SK-N-SH (cell line): Measurements from ENCODE around the gene BRD9. TPM values are rescaled to one million over a fixed set of nuclear protein-coding genes. Genes with fewer than 3 reads are reported as not detected.

Source experiments
- CTCF ChIA-PET: fragments of 300-600, 350-600 bp; formaldehyde crosslinking; extraction: SDS; loops from one replicate; lab custom pipeline; 2021; lab: Yijun Ruan, JAX
- POLR2A ChIA-PET: fragments of 350-600 bp; sonication (Branson Sonifier 250); formaldehyde crosslinking; extraction: SDS; loops from one replicate; lab custom pipeline; 2020; ENCODE audit warnings: antibody characterized with exemption, inconsistent platforms; lab: Yijun Ruan, JAX
- DNase-seq: peaks from one replicate; pipeline ENCODE4 v3.0.0; 2012
- H2AFZ ChIP-seq: fragments of 200-600 bp; sonication (generic); 2 replicates; pipeline ENCODE4 v1.8.1; 2016; ENCODE audit warnings: antibody characterized with exemption, mild to moderate bottlenecking, low read depth
- H3F3A ChIP-seq: fragments of 200-600 bp; sonication (generic); replicated peaks from 2 replicates; pipeline ENCODE3; 2016; ENCODE audit warnings: antibody characterized with exemption, mild to moderate bottlenecking; ENCODE audit not compliant: insufficient read depth
- H3K27ac ChIP-seq, 2 experiments: fragments of 200-500 bp in 1 of 2; fragments of 200-600 bp in 1 of 2; sonication (Bioruptor generic) in 1 of 2; sonication (generic), shearing (Covaris generic) in 1 of 2; 2 replicates each; pipeline versions ENCODE4 v1.5.1 to v1.6.1; 2014 to 2016; ENCODE audit warnings: low read depth in 2 of 2, inconsistent platforms in 1 of 2, low read length in 1 of 2, mild to moderate bottlenecking in 1 of 2, mixed read lengths in 1 of 2
- H3K27me3 ChIP-seq: fragments of 200-600 bp; sonication (generic), shearing (Covaris generic); 2 replicates; pipeline ENCODE4 v1.6.1; 2016; ENCODE audit warnings: mixed run types; ENCODE audit not compliant: insufficient read depth
- H3K36me3 ChIP-seq, 2 experiments: fragments of 200-500 bp in 1 of 2; fragments of 200-600 bp in 1 of 2; sonication (Bioruptor generic) in 1 of 2; sonication (generic) in 1 of 2; replicated peaks in 1 of 2; 2 replicates each; pipeline versions ENCODE3 to v1.5.1; 2014 to 2016; ENCODE audit warnings: low read length in 1 of 2, mild to moderate bottlenecking in 1 of 2; ENCODE audit not compliant: insufficient read depth in 2 of 2, control insufficient read depth in 1 of 2
- H3K4me1 ChIP-seq, 2 experiments: fragments of 200-500 bp in 1 of 2; fragments of 200-600 bp in 1 of 2; sonication (Bioruptor generic) in 1 of 2; sonication (generic), shearing (Covaris generic) in 1 of 2; 2 replicates each; pipeline versions ENCODE4 v1.5.1 to v1.6.1; 2014 to 2016; ENCODE audit warnings: low read depth in 1 of 2, low read length in 1 of 2, mixed run types in 1 of 2; ENCODE audit not compliant: insufficient read depth in 2 of 2, control insufficient read depth in 1 of 2
- H3K4me2 ChIP-seq: fragments of 200-600 bp; sonication (generic), shearing (Covaris generic); 2 replicates; pipeline ENCODE4 v1.6.1; 2017; ENCODE audit warnings: mixed run types
- H3K4me3 ChIP-seq, 2 experiments: fragments of 200-500 bp in 1 of 2; fragments of 200-600 bp in 1 of 2; sonication (Bioruptor generic) in 1 of 2; sonication (generic), shearing (Covaris generic) in 1 of 2; 2 replicates each; pipeline versions ENCODE4 v1.5.1 to v1.8.1; 2014 to 2016; ENCODE audit warnings: low read depth in 2 of 2, inconsistent platforms in 1 of 2, low read length in 1 of 2, mild to moderate bottlenecking in 1 of 2, mixed read lengths in 1 of 2, moderate library complexity in 1 of 2
- H3K79me2 ChIP-seq: fragments of 200-600 bp; sonication (generic); 2 replicates; pipeline ENCODE4 v1.8.1; 2017; ENCODE audit warnings: mild to moderate bottlenecking; ENCODE audit not compliant: insufficient read depth
- H3K9ac ChIP-seq: fragments of 200-600 bp; sonication (generic); 2 replicates; pipeline ENCODE4 v1.6.1; 2017; ENCODE audit warnings: mixed run types
- H3K9me2 ChIP-seq: fragments of 200-600 bp; sonication (generic); 2 replicates; pipeline ENCODE4 v1.6.1; 2017; ENCODE audit warnings: mixed run types
- H3K9me3 ChIP-seq: fragments of 200-600 bp; sonication (generic); 2 replicates; pipeline ENCODE4 v1.6.1; 2017; ENCODE audit warnings: mixed run types, mild to moderate bottlenecking, moderate library complexity
- H4K20me1 ChIP-seq: fragments of 200-600 bp; sonication (generic); 2 replicates; pipeline ENCODE4 v1.6.1; 2017; ENCODE audit warnings: mild to moderate bottlenecking, mixed run types; ENCODE audit not compliant: insufficient read depth
- CTCF ChIP-seq: fragments of 200-600 bp; sonication (generic); IDR thresholded peaks from 2 replicates; pipeline ENCODE4 v1.6.1; 2017; ENCODE audit warnings: antibody characterized with exemption, mild to moderate bottlenecking, moderate library complexity
- ELF1 ChIP-seq: IDR thresholded peaks from 2 replicates; pipeline ENCODE4 v1.4.0; 2012
- EP300 ChIP-seq, 2 experiments: IDR thresholded peaks; 2 replicates each; pipeline versions ENCODE4 v1.4.0 to v1.6.1; 2012; ENCODE audit warnings: borderline replicate concordance in 1 of 2, low read depth in 1 of 2, low read length in 1 of 2
- EZH2phosphoT487 ChIP-seq: fragments of 200-600 bp; sonication (generic); IDR thresholded peaks from 2 replicates; pipeline ENCODE4 v1.6.1; 2017; ENCODE audit warnings: low read depth, mixed run types, mild to moderate bottlenecking, antibody characterized with exemption, moderate library complexity, borderline replicate concordance
- FOSL2 ChIP-seq: IDR thresholded peaks from 2 replicates; pipeline ENCODE4 v1.4.0; 2012; ENCODE audit warnings: low read depth, mild to moderate bottlenecking, moderate library complexity, borderline replicate concordance
- FOXJ3 ChIP-seq: sonication (generic); formaldehyde crosslinking; IDR thresholded peaks from 2 replicates; pipeline ENCODE4 v1.5.1; 2020; ENCODE audit warnings: mild to moderate bottlenecking, missing genetic modification reagents
- JUND ChIP-seq: IDR thresholded peaks from 2 replicates; pipeline ENCODE4 v1.4.0; 2012
- MAX ChIP-seq: IDR thresholded peaks from 2 replicates; pipeline ENCODE4 v1.4.0; 2012; ENCODE audit warnings: low read depth
- MXI1 ChIP-seq: IDR thresholded peaks from 2 replicates; pipeline ENCODE4 v1.6.1; 2012; ENCODE audit warnings: mild to moderate bottlenecking, low read depth, low read length, improper control_type of control experiment
- NFIC ChIP-seq: IDR thresholded peaks from 2 replicates; pipeline ENCODE4 v1.4.0; 2012; ENCODE audit warnings: borderline replicate concordance
- NRF1 ChIP-seq: IDR thresholded peaks from 2 replicates; pipeline ENCODE4 v1.6.1; 2012; ENCODE audit warnings: low read depth, mild to moderate bottlenecking, low read length
- RAD21 ChIP-seq: IDR thresholded peaks from 2 replicates; pipeline ENCODE4 v1.6.1; 2012; ENCODE audit warnings: mild to moderate bottlenecking, low read length
- RFX5 ChIP-seq: IDR thresholded peaks from 2 replicates; pipeline ENCODE4 v1.6.1; 2012; ENCODE audit warnings: mild to moderate bottlenecking, improper control_type of control experiment, low read length
- SIN3A ChIP-seq: IDR thresholded peaks from 2 replicates; pipeline ENCODE4 v1.6.1; 2012; ENCODE audit warnings: low read depth, mild to moderate bottlenecking, low read length, moderate library complexity, borderline replicate concordance
- YY1 ChIP-seq: IDR thresholded peaks from 2 replicates; pipeline ENCODE4 v1.4.0; 2012; ENCODE audit warnings: low read depth, mild to moderate bottlenecking
- WGBS: methylation state at CpG from one replicate; pipeline ENCODE4 v1.1.6; 2017; ENCODE audit warnings: low lambda C conversion rate; 5-methylcytosine and 5-hydroxymethylcytosine counted together
- polyA plus RNA-seq, 3 experiments: library from polyadenylated mRNA; depleted of rRNA; stranded (reverse); fragments of >200 nt; gene quantifications; 2 replicates each; pipeline ENCODE4 v1.2.3, GENCODE V29; 2012
- TF ChIP-seq, protein P1 (sequence below): IDR thresholded peaks from 2 replicates; pipeline ENCODE4 v1.4.0; 2012; ENCODE audit warnings: low read depth, borderline replicate concordance
- TF ChIP-seq, protein P2 (sequence below): IDR thresholded peaks from 2 replicates; pipeline ENCODE4 v1.6.1; 2012; ENCODE audit warnings: mild to moderate bottlenecking, low read depth, low read length, moderate library complexity
- TF ChIP-seq, protein P3 (sequence below): IDR thresholded peaks from 2 replicates; pipeline ENCODE4 v1.4.0; 2012; ENCODE audit warnings: low read depth, borderline replicate concordance

Gene BRD9
- polyA plus RNA-seq, 1 of the 3 experiments (the other 2 are of a cell fraction) = 19.5 TPM

DNA sequence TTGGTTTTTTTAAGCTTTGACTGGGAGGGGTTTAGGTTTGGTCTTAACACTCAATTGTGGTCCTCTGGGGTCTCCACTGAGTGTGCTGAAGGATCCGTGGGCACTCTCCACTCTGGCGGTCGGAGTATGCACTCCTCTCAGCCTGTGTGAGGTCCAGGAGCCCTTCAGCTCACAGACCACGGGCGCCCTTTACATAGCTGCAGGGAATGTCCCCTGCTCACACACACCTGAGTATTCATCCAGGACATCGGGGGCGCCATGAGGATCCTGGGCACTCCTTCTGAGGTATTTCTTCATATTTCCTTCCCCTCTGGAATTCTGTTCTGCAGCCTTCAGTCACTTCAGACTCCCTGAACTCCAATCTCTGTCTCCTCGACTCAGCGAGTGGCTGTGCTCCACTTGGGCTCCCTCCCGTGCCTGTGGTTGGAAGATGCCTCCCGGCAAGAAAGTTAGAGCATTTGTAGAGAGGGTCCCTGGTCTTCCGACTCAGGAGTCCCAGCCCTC is 12.6 kb upstream of the BRD9 start:
- POLR2A ChIA-PET = no interaction called here
- H3K79me2 ChIP-seq = no peaks in the 10 kb centered on the region; the same call in 1 of the 2 replicates
- no peak overlapping the region for H3K9ac ChIP-seq
- H4K20me1 ChIP-seq = no peaks in the 10 kb centered on the region
- WGBS = 91% methylated on average over 12 of the region's 12 CpGs
- H3K36me3 ChIP-seq = peaks cover 14 to 65% of the 10 kb centered on the region in 2 experiments
- no peaks in the 10 kb centered on the region for H3K27me3 ChIP-seq
- no peak overlapping the region for H3K4me3 ChIP-seq
- H3K9me3 ChIP-seq = no peaks in the 10 kb centered on the region
- TF ChIP-seq EP300 (IDR thresholded peaks at IDR 0.05; ENCODE audit: borderline replicate concordance in 1 of 2, low read depth in 1 of 2, low read length in 1 of 2) (no peak), YY1 (no peak), SIN3A (no peak), FOXJ3 (CRISPR knock-in tag) (no peak), MAX (no peak), EZH2phosphoT487 (no peak), NFIC (no peak), FOSL2 (no peak), NRF1 (no peak), ELF1 (no peak), RFX5 (no peak), RAD21 (no peak), MXI1 (no peak), JUND (no peak), CTCF (no peak)
- TF ChIP-seq, protein P1, sequence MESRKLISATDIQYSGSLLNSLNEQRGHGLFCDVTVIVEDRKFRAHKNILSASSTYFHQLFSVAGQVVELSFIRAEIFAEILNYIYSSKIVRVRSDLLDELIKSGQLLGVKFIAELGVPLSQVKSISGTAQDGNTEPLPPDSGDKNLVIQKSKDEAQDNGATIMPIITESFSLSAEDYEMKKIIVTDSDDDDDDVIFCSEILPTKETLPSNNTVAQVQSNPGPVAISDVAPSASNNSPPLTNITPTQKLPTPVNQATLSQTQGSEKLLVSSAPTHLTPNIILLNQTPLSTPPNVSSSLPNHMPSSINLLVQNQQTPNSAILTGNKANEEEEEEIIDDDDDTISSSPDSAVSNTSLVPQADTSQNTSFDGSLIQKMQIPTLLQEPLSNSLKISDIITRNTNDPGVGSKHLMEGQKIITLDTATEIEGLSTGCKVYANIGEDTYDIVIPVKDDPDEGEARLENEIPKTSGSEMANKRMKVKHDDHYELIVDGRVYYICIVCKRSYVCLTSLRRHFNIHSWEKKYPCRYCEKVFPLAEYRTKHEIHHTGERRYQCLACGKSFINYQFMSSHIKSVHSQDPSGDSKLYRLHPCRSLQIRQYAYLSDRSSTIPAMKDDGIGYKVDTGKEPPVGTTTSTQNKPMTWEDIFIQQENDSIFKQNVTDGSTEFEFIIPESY = no peak
- TF ChIP-seq, protein P2, sequence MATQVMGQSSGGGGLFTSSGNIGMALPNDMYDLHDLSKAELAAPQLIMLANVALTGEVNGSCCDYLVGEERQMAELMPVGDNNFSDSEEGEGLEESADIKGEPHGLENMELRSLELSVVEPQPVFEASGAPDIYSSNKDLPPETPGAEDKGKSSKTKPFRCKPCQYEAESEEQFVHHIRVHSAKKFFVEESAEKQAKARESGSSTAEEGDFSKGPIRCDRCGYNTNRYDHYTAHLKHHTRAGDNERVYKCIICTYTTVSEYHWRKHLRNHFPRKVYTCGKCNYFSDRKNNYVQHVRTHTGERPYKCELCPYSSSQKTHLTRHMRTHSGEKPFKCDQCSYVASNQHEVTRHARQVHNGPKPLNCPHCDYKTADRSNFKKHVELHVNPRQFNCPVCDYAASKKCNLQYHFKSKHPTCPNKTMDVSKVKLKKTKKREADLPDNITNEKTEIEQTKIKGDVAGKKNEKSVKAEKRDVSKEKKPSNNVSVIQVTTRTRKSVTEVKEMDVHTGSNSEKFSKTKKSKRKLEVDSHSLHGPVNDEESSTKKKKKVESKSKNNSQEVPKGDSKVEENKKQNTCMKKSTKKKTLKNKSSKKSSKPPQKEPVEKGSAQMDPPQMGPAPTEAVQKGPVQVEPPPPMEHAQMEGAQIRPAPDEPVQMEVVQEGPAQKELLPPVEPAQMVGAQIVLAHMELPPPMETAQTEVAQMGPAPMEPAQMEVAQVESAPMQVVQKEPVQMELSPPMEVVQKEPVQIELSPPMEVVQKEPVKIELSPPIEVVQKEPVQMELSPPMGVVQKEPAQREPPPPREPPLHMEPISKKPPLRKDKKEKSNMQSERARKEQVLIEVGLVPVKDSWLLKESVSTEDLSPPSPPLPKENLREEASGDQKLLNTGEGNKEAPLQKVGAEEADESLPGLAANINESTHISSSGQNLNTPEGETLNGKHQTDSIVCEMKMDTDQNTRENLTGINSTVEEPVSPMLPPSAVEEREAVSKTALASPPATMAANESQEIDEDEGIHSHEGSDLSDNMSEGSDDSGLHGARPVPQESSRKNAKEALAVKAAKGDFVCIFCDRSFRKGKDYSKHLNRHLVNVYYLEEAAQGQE = no peak
- TF ChIP-seq, protein P3, sequence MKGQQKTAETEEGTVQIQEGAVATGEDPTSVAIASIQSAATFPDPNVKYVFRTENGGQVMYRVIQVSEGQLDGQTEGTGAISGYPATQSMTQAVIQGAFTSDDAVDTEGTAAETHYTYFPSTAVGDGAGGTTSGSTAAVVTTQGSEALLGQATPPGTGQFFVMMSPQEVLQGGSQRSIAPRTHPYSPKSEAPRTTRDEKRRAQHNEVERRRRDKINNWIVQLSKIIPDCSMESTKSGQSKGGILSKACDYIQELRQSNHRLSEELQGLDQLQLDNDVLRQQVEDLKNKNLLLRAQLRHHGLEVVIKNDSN = no peak
- TF ChIP-seq, all 33 proteins: peak for 0
- peaks cover 5% of the 10 kb centered on the region for H3F3A ChIP-seq
- CTCF ChIA-PET = interaction anchor here (7.4 kb wide), 1 partner anchor 234 kb away, joined by 88 read pairs; no protein-coding TSS in a partner anchor
- no peak overlapping the region for H3K27ac ChIP-seq
- H3K4me2 ChIP-seq = no peak overlapping the region
- no peaks in the 10 kb centered on the region for H3K4me1 ChIP-seq
- no peaks in the 10 kb centered on the region for H3K9me2 ChIP-seq
- no peak for DNase-seq
- H2AFZ ChIP-seq = no peak overlapping the region
